ENCODE measurements around the gene NLRC5.
A peak's percentile ranks its signal among the peaks of the same experiment; 100 is the strongest.

NLRC5 gene

DNA sequence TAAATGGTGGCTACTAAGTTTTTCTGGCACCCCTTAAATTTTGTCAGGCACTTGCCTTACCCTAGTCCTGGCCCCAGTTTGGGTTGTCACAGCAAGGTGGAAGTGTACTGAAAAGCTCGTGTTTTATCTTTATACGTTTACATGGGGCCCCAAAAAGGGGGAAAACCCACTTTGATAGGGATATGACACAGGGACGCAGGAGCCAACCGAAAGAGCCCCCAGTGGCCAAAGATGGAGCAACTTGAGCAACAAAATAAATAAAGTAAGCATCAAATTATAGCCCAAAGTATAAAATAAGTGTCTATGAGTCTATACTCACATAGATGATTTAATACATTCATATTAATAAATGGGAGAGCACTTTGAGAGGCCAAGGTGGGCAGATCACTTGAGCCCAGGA lies 32.6 kb upstream of the NLRC5 start:
- no peak for DNase-seq (ENCODE audit: low read depth)
- TF ChIP-seq, protein P1, sequence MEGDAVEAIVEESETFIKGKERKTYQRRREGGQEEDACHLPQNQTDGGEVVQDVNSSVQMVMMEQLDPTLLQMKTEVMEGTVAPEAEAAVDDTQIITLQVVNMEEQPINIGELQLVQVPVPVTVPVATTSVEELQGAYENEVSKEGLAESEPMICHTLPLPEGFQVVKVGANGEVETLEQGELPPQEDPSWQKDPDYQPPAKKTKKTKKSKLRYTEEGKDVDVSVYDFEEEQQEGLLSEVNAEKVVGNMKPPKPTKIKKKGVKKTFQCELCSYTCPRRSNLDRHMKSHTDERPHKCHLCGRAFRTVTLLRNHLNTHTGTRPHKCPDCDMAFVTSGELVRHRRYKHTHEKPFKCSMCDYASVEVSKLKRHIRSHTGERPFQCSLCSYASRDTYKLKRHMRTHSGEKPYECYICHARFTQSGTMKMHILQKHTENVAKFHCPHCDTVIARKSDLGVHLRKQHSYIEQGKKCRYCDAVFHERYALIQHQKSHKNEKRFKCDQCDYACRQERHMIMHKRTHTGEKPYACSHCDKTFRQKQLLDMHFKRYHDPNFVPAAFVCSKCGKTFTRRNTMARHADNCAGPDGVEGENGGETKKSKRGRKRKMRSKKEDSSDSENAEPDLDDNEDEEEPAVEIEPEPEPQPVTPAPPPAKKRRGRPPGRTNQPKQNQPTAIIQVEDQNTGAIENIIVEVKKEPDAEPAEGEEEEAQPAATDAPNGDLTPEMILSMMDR (IDR thresholded peaks at IDR 0.05; ENCODE audit: low read depth, low read length), result no peak
- TF ChIP-seq, protein P2, sequence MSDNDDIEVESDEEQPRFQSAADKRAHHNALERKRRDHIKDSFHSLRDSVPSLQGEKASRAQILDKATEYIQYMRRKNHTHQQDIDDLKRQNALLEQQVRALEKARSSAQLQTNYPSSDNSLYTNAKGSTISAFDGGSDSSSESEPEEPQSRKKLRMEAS (IDR thresholded peaks at IDR 0.05; ENCODE audit: low read depth, low read length), result no peak
- TF ChIP-seq POLR2A (IDR thresholded peaks at IDR 0.05; ENCODE audit: extremely low read depth, insufficient read length) (no peak), MYC (IDR thresholded peaks at IDR 0.05; ENCODE audit: low read depth, low read length) (no peak)
- no peak overlapping the region for H3K4me3 ChIP-seq (ENCODE audit: low read depth, low read length)

DNA sequence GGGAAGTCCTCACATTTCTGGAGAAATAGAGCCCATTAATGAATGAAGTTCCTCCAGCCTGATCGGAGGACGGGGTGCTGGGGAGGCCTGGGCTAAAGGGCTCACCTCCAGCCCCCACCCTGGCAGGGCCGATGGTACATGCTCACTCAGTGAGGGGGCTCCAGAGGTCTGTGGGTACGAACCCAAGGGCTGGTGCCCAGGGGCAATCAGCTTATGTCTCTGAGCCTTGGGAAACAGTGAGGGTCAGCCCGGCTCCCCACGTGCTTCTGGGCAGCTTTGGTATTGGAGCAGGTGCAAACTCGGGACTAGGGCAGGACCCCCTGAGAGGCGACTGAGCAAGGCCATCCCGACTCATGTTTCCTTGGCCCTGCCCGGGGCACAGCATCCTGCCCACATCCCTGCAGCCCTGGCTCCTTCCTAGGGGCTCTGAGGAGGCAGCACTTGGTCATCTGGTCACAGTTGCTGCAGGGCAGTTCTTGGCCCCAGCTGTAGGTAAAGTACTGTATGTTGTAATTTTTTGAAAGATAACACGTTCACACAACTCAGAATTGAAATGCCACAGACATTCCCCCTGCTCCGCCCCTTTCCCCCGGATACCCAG lies 28.6 kb upstream of the NLRC5 start:
- TF ChIP-seq, protein P2 (IDR thresholded peaks at IDR 0.05; ENCODE audit: low read depth, low read length), result no peak
- no peak for TF ChIP-seq MYC (IDR thresholded peaks at IDR 0.05; ENCODE audit: low read depth, low read length)
- no peak for TF ChIP-seq POLR2A (IDR thresholded peaks at IDR 0.05; ENCODE audit: extremely low read depth, insufficient read length)
- TF ChIP-seq, protein P1 (IDR thresholded peaks at IDR 0.05; ENCODE audit: low read depth, low read length), result no peak
- H3K4me3 ChIP-seq (ENCODE audit: low read depth, low read length), result no peak overlapping the region

DNA sequence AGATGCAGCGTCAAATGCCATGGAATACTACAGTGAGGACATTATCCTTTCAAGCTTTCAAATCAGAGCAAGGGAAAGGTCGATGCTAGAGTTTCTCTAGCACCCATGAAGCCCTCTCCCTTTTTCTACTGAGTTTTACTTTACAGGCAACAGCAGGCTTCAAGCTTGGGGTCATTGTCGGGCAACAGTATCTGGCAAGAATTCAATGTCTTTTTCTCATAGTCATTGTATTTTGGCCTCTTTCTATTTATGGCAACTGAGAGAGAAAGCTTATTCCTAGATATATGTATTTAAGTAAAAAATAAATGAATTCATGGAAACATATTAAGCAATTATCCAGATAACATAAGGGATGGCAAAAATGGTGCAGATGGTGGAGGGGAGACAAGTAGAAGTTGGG lies 28.0 kb upstream of the NLRC5 start:
- TF ChIP-seq MYC (IDR thresholded peaks at IDR 0.05; ENCODE audit: low read depth, low read length) (no peak), POLR2A (IDR thresholded peaks at IDR 0.05; ENCODE audit: extremely low read depth, insufficient read length) (no peak)
- TF ChIP-seq, protein P2 (IDR thresholded peaks at IDR 0.05; ENCODE audit: low read depth, low read length), result no peak
- TF ChIP-seq, protein P1 (IDR thresholded peaks at IDR 0.05; ENCODE audit: low read depth, low read length), result no peak
- no peak overlapping the region for H3K4me3 ChIP-seq (ENCODE audit: low read depth, low read length)
- no peak for DNase-seq (ENCODE audit: low read depth)

More for the DNA sequence above, 28.6 kb upstream of the NLRC5 start:
- no peak for DNase-seq (ENCODE audit: low read depth)

DNA sequence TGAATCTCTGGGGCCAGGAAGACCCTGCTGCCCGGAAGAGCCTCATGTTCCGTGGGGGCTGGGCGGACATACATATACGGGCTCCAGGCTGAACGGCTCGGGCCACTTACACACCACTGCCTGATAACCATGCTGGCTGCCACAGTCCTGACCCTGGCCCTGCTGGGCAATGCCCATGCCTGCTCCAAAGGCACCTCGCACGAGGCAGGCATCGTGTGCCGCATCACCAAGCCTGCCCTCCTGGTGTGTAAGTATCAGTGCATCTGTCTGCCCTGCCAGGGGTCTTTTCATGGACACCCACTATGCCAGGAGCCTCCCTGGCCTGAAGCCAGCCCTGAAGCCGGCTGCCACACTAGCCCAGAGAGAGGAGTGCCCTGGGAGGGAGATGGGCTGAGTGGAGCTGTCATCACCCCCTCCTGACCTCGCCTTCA lies 27.5 kb upstream of the NLRC5 start, which contains the start of gene CETP:
CETP (plus strand) TSS at position 100 of the 431 bp plus-strand sequence; CDS start at position 130, 30 bp downstream.
- no peak within 1 kb of the TSS for H3K4me3 ChIP-seq (ENCODE audit: low read depth, low read length)
- no peak for DNase-seq (ENCODE audit: low read depth)
- TF ChIP-seq, protein P2 (IDR thresholded peaks at IDR 0.05; ENCODE audit: low read depth, low read length), result no peak
- no peak for TF ChIP-seq MYC (IDR thresholded peaks at IDR 0.05; ENCODE audit: low read depth, low read length)

DNA sequence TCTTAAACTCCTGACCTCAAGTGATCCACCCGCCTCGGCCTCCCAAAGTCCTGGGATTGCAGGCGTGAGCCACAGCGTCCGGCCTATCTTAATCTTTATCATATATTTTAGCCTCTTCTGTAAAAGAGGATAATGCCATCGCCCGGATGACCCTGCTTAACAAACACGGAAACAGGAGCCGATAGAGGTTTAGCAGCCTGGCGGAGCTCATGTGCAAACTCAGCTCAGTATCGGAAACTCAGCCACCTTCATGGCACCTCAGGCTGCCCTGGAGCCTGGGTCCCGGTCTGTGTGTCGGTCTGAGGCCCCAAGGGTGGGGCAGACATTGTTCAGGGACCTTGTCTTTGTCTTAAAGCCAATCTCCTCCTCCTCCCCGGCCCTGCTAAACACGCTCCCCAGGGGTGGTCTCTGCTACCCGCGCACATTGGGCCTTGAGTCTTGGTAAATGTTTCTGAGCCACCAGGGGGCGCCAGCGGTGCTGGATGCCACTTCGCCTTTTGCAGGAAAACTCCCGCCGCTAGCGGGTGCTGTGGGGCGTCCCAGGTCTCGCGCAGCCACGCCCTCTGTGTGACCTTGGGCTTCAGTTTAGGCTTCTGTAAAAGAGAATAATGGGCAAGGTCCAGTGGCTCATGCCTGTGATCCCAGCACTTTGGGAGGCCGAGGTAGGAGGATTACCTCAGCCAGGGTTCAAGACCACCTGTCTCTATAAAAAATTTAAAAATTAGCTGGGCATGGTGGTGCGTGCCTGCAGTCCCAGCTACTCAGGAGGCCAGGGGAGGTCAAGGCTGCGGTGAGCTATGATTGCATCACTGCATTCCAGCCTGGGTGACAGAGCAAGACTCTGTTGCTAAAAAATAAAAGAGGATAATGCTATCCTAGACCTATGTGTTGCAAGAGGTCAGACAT lies 24.9 kb upstream of the NLRC5 start:
- TF ChIP-seq, protein P2 (IDR thresholded peaks at IDR 0.05; ENCODE audit: low read depth, low read length), result no peak; the same call in 1 of the 2 replicates
- TF ChIP-seq, protein P1 (IDR thresholded peaks at IDR 0.05; ENCODE audit: low read depth, low read length), result peak; percentile 99
- TF ChIP-seq POLR2A (IDR thresholded peaks at IDR 0.05; ENCODE audit: extremely low read depth, insufficient read length) (no peak), MYC (IDR thresholded peaks at IDR 0.05; ENCODE audit: low read depth, low read length) (peak; percentile 14; the same call in 1 of the 2 replicates)
- no peak overlapping the region for H3K4me3 ChIP-seq (ENCODE audit: low read depth, low read length)
- DNase-seq (ENCODE audit: low read depth), result peak; percentile 97

All from NB4 (cell line).